NB4 (cell line): ENCODE results near the gene OR52K1.

Experiments
- POLR2A ChIP-seq: IDR thresholded peaks from 2 replicates; pipeline ENCODE4 v1.6.1; 2011; ENCODE audit warnings: mild to moderate bottlenecking; ENCODE audit not compliant: insufficient read length; ENCODE audit errors: extremely low read depth
- TF ChIP-seq, protein P1 (sequence below): IDR thresholded peaks from one replicate; pipeline ENCODE4 v1.5.1; 2012; ENCODE audit warnings: low read depth, low read length
- TF ChIP-seq, protein P2 (sequence below): IDR thresholded peaks from 2 replicates; pipeline ENCODE4 v1.6.1; 2011; ENCODE audit warnings: low read depth, low read length

DNA sequence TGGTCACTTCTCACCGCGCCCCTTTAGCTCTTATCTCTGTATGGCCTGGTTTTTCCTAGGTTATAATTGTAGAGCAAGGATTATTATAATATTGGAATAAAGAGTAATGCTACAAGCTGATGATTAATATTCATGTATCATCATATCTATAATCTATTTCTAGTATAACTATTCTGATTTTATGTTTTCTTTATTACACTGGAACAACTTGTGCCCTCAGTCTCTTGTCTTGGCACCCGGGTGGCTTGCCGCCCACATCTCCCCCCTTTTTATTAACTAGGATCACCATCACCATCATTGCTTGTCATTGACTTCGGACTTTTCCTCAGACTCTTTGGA is 11.0 kb downstream of the OR52K1 start:
- TF ChIP-seq, protein P1, sequence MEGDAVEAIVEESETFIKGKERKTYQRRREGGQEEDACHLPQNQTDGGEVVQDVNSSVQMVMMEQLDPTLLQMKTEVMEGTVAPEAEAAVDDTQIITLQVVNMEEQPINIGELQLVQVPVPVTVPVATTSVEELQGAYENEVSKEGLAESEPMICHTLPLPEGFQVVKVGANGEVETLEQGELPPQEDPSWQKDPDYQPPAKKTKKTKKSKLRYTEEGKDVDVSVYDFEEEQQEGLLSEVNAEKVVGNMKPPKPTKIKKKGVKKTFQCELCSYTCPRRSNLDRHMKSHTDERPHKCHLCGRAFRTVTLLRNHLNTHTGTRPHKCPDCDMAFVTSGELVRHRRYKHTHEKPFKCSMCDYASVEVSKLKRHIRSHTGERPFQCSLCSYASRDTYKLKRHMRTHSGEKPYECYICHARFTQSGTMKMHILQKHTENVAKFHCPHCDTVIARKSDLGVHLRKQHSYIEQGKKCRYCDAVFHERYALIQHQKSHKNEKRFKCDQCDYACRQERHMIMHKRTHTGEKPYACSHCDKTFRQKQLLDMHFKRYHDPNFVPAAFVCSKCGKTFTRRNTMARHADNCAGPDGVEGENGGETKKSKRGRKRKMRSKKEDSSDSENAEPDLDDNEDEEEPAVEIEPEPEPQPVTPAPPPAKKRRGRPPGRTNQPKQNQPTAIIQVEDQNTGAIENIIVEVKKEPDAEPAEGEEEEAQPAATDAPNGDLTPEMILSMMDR: no peak
- TF ChIP-seq POLR2A: no peak
- TF ChIP-seq, protein P2, sequence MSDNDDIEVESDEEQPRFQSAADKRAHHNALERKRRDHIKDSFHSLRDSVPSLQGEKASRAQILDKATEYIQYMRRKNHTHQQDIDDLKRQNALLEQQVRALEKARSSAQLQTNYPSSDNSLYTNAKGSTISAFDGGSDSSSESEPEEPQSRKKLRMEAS: no peak
